Gastrocnemius medialis (tissue), 4 donors: ENCODE data around the gene SLC41A3. TPM values are rescaled to one million over a fixed set of nuclear protein-coding genes. Genes with fewer than 3 reads are reported as not detected.

ENCODE experiments used
- ATAC-seq, 2 donors: fragments of 150-250 bp; one replicate each; pipeline ENCODE4 v1.9.1; 2016
- DNase-seq, 2 donors: peaks; one replicate each; pipeline ENCODE4 v3.0.0-alpha.2; 2019
- H3K27ac ChIP-seq, 4 donors: fragments of 200-600 bp; sonication (generic); 1 replicate in 1 of 4; 2 replicates in 3 of 4; pipeline ENCODE4 v1.5.1; 2016 to 2018; ENCODE audit warnings: mild to moderate bottlenecking in 2 of 4, moderate library complexity in 1 of 4
- H3K27me3 ChIP-seq, 3 donors: fragments of 200-600 bp; sonication (generic) in 2 of 3; 1 replicate in 1 of 3; 2 replicates in 2 of 3; pipeline versions ENCODE4 v1.5.1 to v1.6.0; 2016 to 2019; ENCODE audit warnings: mild to moderate bottlenecking in 1 of 3, moderate library complexity in 1 of 3
- H3K36me3 ChIP-seq, 2 donors: fragments of 200-600 bp; sonication (generic) in 1 of 2; one replicate each; pipeline ENCODE4 v1.5.1; 2017 to 2018
- H3K4me1 ChIP-seq, 2 donors: fragments of 200-600 bp; sonication (generic) in 1 of 2; one replicate each; pipeline ENCODE4 v1.5.1; 2016 to 2017; ENCODE audit warnings: mild to moderate bottlenecking in 2 of 2
- H3K4me3 ChIP-seq, 4 donors: fragments of 200-600 bp; sonication (generic) in 3 of 4; 1 replicate in 1 of 4; 2 replicates in 3 of 4; pipeline ENCODE4 v1.5.1; 2016 to 2019; ENCODE audit warnings: mild to moderate bottlenecking in 2 of 4
- H3K9me3 ChIP-seq, 3 donors: fragments of 200-600 bp; sonication (generic) in 2 of 3; 1 replicate in 1 of 3; 2 replicates in 2 of 3; pipeline ENCODE4 v1.5.1; 2016 to 2019
- POLR2A ChIP-seq, 2 donors: fragments of 450-650 bp; IDR thresholded peaks; one replicate each; pipeline ENCODE4 v1.6.1; 2017; ENCODE audit warnings: antibody characterized with exemption in 2 of 2, mild to moderate bottlenecking in 2 of 2, moderate library complexity in 2 of 2
- in situ Hi-C, 4 donors: fragments of 200-750 bp; cut with MboI; loops; one replicate each; pipeline versions ENCODE4 v1.15.0 to v1.8.0; 2017; ENCODE audit warnings: low sequenced_read_pairs in 4 of 4
- intact Hi-C: fragments of 100-400 bp; cut with DNase I; formaldehyde crosslinking; loops from one replicate; pipeline ENCODE4 v1.15.1; 2023; ENCODE audit warnings: low total_unique reads
- total RNA-seq, 4 donors: library from RNA; depleted of rRNA; stranded (reverse); fragments of >200 nt; gene quantifications; one replicate each; pipeline versions ENCODE4 v1.1.0 to v1.2.3, GENCODE V29; 2016
- TF ChIP-seq, protein P1 (sequence below), 5 experiments: fragments of 450-650 bp in 3 of 5; fragments of 200-600 bp in 2 of 5; sonication (generic) in 2 of 5; IDR thresholded peaks in 4 of 5; conservative IDR thresholded peaks in 1 of 5; 1 replicate in 4 of 5; 2 replicates in 1 of 5; pipeline ENCODE4 v1.5.1; 2016 to 2019; ENCODE audit warnings: antibody characterized with exemption in 5 of 5, mild to moderate bottlenecking in 3 of 5, moderate library complexity in 3 of 5

Gene SLC41A3
- total RNA-seq, 4 donors from 2014 or later = 43.1 to 76.2 (median 56.7) TPM

DNA sequence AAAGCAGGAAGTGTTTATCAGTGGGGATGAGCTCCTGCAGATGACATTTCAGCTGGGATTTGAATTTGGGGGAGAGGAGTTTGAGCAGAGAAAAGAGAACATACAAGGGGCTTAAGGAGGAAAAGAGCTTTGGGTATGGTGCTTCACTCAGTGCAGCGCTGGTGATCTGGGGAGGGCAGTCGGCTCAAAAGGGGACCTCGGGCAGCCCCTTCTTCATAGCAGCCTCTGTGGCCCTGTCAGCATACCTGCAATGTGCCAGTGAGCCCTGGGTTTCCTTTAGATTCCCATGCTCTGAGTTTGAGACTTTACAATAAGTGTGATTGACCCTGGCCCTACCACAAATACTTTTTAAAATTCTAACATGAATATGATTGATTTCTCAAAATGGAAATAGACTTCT, 74.7 kb downstream of the SLC41A3 start:
- in situ Hi-C loops = no loop called here
- intact Hi-C loops = no loop called here
- no peak overlapping the region for H3K27ac ChIP-seq
- H3K9me3 ChIP-seq = no peaks in the 10 kb centered on the region
- DNase-seq (no peak), ATAC-seq (no peak)
- H3K27me3 ChIP-seq = no peaks in the 10 kb centered on the region
- peaks cover 5 to 10% of the 10 kb centered on the region in 2 donors for H3K4me1 ChIP-seq
- H3K4me3 ChIP-seq = no peak overlapping the region
- H3K36me3 ChIP-seq = peaks cover 0 to 64% of the 10 kb centered on the region in 2 donors
- no peak for TF ChIP-seq POLR2A (IDR thresholded peaks at IDR 0.05)
- TF ChIP-seq, protein P1, sequence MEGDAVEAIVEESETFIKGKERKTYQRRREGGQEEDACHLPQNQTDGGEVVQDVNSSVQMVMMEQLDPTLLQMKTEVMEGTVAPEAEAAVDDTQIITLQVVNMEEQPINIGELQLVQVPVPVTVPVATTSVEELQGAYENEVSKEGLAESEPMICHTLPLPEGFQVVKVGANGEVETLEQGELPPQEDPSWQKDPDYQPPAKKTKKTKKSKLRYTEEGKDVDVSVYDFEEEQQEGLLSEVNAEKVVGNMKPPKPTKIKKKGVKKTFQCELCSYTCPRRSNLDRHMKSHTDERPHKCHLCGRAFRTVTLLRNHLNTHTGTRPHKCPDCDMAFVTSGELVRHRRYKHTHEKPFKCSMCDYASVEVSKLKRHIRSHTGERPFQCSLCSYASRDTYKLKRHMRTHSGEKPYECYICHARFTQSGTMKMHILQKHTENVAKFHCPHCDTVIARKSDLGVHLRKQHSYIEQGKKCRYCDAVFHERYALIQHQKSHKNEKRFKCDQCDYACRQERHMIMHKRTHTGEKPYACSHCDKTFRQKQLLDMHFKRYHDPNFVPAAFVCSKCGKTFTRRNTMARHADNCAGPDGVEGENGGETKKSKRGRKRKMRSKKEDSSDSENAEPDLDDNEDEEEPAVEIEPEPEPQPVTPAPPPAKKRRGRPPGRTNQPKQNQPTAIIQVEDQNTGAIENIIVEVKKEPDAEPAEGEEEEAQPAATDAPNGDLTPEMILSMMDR (IDR thresholded peaks at IDR 0.05 in 4 of 5, conservative IDR thresholded peaks at IDR 0.05 in 1 of 5) = no peak

DNA sequence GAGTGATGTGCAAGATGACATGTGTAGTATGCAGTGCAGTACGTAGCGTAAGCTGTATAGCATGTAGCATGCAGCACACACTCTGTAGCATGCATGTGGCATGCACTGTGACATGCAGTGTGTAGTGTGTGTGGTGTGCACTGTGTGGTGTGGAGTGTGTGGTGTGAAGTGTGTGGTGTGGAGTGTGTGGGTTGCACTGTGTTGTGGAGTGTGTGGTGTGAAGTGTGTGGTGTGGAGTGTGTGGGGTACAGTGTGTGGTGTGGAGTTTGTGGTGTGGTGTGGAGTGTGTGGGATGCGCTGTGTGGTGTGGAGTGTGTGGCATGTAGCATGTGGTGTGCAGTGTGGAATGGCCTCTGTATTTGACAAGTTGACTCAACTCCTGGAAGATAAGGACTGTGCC, 75.7 kb downstream of the SLC41A3 start:
- Histone ChIP-seq H3K4me1 (peaks cover 5 to 10% of the 10 kb centered on the region in 2 donors), H3K27me3 (no peaks in the 10 kb centered on the region), H3K4me3 (no peak overlapping the region), H3K36me3 (peaks cover 0 to 59% of the 10 kb centered on the region in 2 donors), H3K9me3 (no peaks in the 10 kb centered on the region), H3K27ac (no peak overlapping the region)
- DNase-seq (no peak), ATAC-seq (no peak)
- intact Hi-C loops = no loop called here
- in situ Hi-C loops = no loop called here
- TF ChIP-seq, protein P1 (IDR thresholded peaks at IDR 0.05 in 4 of 5, conservative IDR thresholded peaks at IDR 0.05 in 1 of 5) = no peak
- TF ChIP-seq POLR2A (IDR thresholded peaks at IDR 0.05) = no peak

DNA sequence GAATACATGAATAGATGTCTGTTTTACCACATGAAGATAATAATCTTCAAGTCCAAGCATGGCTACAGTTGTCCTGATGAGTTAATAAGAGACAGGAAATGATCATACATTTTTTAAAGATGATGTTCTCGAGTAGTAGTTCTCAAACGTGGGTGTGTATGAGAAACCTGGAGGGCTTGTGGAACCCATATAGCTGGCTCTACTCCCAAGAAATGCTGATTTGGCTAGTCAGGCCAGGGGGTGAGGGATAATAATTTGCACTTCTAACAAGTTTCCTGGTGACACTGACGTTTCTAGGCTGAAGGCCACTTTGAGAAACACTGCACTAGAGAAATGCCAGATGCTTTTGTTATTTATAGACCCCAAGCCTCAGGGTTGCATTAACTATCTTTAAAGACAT, 78.0 kb downstream of the SLC41A3 start:
- H3K36me3 ChIP-seq = peaks cover 0 to 42% of the 10 kb centered on the region in 2 donors
- ATAC-seq = no peak
- in situ Hi-C loops = no loop called here

DNA sequence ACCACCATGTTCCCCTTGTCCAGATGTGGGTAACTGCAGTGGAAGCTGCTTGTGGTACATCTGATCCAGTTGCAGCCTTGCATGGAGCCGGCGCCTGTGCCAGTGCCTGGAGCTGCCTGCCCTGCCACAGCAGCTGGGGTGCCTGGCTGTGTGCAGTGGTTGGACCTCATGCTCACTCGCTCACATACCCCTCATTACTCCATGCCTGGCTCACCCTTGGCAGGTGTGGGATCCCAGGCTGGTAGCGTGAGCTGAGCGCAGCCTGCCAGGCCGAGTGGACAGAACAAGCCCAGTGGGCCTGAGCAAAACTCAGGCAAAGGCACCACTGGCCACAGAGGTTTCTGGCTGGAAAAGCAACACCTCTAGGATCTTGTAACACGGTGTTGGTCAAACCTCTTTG, 79.2 kb downstream of the SLC41A3 start:
- no peak for ATAC-seq
- no peak for DNase-seq
- H3K27me3 ChIP-seq = no peaks in the 10 kb centered on the region
- no peak overlapping the region for H3K27ac ChIP-seq
- intact Hi-C loops = no loop called here
- H3K4me3 ChIP-seq = no peak overlapping the region
- H3K9me3 ChIP-seq = no peaks in the 10 kb centered on the region
- H3K36me3 ChIP-seq = peaks cover 0 to 31% of the 10 kb centered on the region in 2 donors
- peaks cover 5 to 10% of the 10 kb centered on the region in 2 donors for H3K4me1 ChIP-seq
- in situ Hi-C loops = no loop called here
- no peak for TF ChIP-seq POLR2A (IDR thresholded peaks at IDR 0.05)
- TF ChIP-seq, protein P1 (IDR thresholded peaks at IDR 0.05 in 4 of 5, conservative IDR thresholded peaks at IDR 0.05 in 1 of 5) = no peak

More for the DNA sequence above, 78.0 kb downstream of the SLC41A3 start:
- H3K27me3 ChIP-seq = no peaks in the 10 kb centered on the region
- H3K27ac ChIP-seq = no peak overlapping the region
- H3K4me3 ChIP-seq = no peak overlapping the region
- no peak for DNase-seq
- peaks cover 5 to 10% of the 10 kb centered on the region in 2 donors for H3K4me1 ChIP-seq
- no peaks in the 10 kb centered on the region for H3K9me3 ChIP-seq
- TF ChIP-seq, protein P1 (IDR thresholded peaks at IDR 0.05 in 4 of 5, conservative IDR thresholded peaks at IDR 0.05 in 1 of 5) = no peak
- TF ChIP-seq POLR2A (IDR thresholded peaks at IDR 0.05) = no peak
- intact Hi-C loops = no loop called here

DNA sequence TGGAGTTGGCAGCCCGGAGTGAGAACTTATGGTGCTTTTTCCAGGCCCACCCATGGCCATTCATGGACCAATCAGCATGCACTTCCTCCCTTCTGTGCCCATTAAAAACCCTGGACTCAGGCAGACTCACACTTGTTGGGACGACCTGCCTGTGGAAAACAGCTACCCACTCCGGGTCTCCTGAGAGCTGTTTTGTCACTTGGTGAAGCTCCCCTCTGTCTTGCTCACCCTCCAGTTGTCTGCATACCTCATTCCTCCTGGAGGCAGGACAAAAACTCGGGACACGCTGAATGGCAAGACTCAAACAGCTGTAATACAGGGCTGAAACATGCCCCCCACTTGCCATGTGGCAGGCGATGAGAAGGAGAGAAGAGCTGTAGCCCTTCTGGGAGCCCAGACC, 79.7 kb downstream of the SLC41A3 start:
- Histone ChIP-seq H3K36me3 (peaks cover 0 to 26% of the 10 kb centered on the region in 2 donors), H3K4me1 (peaks cover 5 to 10% of the 10 kb centered on the region in 2 donors), H3K4me3 (no peak overlapping the region), H3K9me3 (no peaks in the 10 kb centered on the region), H3K27me3 (no peaks in the 10 kb centered on the region), H3K27ac (no peak overlapping the region)
- ATAC-seq (no peak), DNase-seq (no peak)
- no peak for TF ChIP-seq POLR2A (IDR thresholded peaks at IDR 0.05)
- TF ChIP-seq, protein P1 (IDR thresholded peaks at IDR 0.05 in 4 of 5, conservative IDR thresholded peaks at IDR 0.05 in 1 of 5) = no peak
- in situ Hi-C loops = no loop called here
- intact Hi-C loops = no loop called here
